Femur (tissue), 1 donor: Measurements from ENCODE around the gene CELF2.
A peak's percentile ranks its signal among the peaks of the same experiment; 100 is the strongest.
"Not testable (repeated sequence)": the region's sequence is repeated elsewhere in the genome, so short reads cannot be mapped to it uniquely, and the experiment has no call there.

Experiments
- DNase-seq: peaks from one replicate; pipeline ENCODE4 v3.0.0-alpha.2; 2017

The CELF2 gene

DNA sequence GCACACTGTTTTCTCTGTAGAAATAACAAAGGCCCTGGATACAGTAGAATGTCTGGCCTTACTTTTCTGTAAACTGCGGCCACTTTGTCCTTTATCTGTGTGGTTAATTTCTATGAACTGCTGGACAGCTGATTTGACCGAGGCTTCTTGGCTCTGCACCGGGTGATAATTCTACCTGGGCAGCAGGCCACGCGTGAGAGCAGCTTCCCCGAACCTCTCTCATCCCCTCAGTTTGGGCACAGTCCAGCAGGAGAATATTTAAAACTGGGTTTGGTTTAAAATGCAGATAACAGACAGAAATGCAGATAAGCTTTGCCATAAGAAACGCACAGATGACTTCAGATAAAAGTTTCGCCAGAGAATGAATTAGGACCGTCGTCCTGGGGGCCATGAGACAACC is 81.0 kb downstream of the CELF2 start:
- peak; percentile 42 for DNase-seq

- DNase-seq, result no peak
Observed at GRCh38 chr10:11104772-11105675, 87.4 kb downstream of the CELF2 start.

DNA sequence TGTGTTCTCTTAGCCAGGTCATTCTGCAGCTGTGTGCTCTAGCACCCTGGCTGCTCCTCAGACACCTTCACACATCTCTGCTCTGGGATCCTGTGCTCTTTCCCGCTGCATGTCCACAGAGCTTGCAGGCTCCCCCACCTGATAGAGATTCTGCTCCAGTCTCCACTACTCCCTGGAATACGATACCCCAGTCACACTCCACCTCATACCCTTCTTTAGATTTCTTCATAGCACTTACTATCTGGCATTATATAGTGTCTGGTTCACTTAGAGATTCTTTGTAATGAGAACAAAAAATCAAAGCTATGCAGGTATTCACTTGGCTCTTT is 88.0 kb downstream of the CELF2 start:
- no peak for DNase-seq

DNA sequence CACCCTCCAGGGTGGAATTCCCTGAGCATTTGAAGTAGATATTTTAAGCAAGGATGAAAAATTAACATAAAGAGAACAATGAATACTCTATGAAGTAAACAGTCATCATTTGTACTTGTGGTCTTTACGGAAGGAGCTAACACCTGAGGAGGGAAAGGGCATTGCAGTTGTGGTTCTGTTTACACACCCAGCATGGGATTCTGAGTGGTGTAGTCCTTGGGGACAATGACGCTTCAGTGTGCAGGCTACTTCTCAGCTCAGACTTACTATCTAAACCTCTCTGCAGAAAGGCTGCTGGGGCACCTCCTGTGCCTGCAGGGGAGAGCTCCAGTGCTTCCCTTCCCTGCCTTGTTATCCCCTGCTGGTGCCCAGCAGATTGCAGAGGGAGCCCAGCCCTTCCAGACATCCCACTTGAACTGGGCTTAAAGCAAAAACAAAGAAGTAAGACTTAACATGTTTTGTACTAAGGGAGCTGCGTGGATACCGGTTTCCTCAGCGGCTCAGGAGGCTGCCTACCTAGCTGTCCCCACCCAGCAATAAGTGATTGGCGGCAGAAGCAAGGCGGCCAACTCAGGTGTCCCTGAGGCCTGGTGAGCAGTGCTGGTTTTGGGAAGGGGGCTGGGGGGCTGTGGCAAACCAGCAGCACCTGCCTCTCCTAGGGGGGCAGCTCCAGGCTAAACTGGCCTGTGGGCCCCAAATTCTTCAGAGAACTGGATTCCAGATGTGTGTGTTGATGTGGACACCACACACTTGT is 89.1 kb downstream of the CELF2 start:
- DNase-seq, result no peak

GRCh38 chr10:11107948-11108347 is 90.3 kb downstream of the CELF2 start:
- no peak for DNase-seq

- no peak for DNase-seq
Observed at GRCh38 chr10:11108356-11108755, 90.7 kb downstream of the CELF2 start.

DNA sequence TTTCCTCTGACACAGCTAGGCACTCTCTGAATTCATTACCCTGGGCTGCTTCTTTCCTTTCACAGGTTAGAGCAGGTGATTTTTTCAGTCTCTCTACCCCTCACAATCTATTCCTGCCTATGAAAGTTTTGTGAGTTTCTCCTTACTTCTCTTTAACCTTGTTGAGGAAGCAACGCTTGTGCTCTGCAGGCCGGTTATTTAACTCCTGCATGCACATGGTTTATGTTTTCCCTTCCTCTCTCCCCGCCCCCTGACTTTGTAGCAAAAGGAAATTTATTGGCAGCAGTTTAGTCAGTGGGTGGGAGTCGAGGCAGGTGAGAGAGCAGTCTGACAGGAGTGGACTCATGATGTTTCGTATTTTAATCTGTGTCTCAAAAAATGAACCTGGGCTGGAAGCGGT is 91.9 kb downstream of the CELF2 start:
- DNase-seq, result no peak

DNA sequence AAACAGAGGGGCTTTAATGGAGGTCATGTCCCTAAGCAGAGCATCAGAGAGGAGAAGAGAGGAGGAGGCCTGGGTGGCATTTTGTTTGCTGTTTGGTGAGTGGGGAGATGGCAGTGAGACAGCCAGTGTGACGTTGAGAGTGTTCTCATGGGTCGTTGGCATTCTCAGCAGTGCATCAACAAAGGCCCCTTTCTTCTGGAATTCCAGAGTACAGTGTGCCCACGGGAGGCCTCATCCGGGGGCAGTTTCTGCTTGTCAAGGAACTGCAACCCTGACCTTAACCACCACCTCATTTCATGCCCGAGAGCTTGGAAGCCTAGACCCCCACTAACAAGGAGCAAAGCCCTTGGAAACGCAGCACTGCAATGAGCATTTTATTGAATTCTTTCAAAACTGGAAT is 92.9 kb downstream of the CELF2 start:
- DNase-seq, result no peak

DNA sequence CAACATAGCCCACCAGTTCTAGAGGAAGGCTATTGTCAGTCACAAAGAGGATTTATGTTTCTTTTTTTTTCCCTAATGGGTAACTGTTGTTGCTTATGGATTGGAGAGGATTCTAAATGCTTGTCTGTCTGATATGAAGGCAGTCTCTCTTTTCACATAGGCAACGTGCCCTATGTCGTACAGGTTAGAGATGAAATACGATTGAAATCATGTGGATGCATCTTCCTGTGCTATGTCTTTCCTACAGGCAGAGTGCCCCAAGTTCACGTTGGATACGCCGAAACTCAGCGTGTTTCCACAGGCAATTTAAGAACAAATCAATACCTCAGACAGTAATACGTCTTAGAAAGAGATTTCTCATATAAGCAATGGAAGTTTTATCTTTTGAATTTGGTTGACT is 93.8 kb downstream of the CELF2 start:
- no peak for DNase-seq

DNA sequence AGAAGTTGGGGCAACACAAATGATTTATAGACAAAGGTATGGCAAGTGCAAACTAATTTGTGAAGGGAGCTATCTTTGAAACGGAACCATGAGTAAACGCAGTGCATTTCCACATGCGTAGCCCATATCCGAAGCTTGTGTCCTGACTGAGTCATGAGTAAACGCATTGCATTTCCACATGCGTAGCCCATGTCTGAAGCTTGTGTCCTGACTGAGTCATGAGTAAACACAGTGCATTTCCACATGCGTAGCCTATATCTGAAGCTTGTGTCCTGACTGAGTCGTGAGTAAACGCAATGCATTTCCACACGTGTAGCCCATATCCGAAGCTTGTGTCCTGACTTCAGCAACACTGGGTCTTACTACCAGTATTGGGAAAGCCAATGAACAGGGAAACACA is 95.0 kb downstream of the CELF2 start:
- no peak for DNase-seq

GRCh38 chr10:11113156-11113555 is 95.5 kb downstream of the CELF2 start:
- DNase-seq, result no peak

DNA sequence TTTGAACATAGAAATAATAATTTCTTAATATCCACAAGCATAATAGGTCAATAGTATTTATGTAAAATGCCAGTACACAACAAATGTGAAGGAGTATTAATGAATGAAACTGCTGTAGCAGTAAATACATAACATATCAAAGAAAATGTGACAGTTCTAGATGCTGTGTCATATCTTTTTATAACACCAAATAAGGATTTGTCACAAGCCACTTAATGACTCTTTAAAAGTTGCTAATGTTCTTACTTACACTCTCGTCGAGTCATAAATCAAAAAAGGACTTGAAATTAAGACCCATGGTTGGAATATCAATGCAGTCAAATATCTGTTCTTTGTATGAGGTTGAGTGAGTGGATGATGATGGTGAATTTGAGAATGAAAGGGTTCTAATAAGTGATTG is 96.6 kb downstream of the CELF2 start:
- DNase-seq, result no peak

- DNase-seq, result no peak
Observed at GRCh38 chr10:11115337-11115736, 97.7 kb downstream of the CELF2 start.

DNA sequence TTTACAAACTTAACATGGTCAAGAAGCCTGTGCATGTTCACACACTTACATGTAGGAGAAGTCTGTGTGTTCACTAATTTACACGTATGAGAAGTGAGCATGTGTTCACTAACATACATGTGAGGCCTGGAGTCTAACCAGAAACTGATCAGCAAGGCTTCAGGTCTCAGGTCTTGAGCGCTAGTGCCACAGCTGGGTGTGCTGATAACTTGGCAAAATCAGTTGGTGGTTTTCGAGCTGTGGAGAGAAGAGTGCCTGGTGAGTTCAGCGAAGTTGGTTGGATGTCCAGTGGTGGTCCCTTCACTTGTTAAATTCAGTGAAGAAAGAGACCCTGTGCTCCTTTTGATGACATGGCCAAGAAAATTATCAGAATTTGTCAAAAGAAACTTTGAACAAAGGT is 98.7 kb downstream of the CELF2 start:
- no peak for DNase-seq

GRCh38 chr10:11116817-11117216 is 99.1 kb downstream of the CELF2 start:
- no peak for DNase-seq

DNA sequence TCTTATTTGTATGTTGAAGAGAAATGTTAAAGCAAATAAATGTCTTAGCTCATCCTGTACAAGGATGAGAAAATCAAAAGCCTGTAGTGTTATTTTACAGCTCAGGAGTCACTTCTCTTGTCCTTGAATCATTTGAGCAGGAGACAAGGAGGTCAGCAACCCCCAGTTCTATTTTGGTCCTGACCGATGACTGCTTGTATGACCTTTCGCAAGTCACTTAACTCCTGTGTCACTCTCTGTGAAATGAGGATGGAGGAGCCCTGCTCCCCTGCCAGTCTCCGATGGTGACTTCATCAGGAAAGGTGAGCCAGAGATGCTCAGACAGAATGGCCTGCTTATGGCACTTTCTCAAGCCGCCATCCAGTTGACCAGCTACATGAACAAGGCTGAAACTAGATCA is 101.0 kb downstream of the CELF2 start:
- DNase-seq, result no peak

DNA sequence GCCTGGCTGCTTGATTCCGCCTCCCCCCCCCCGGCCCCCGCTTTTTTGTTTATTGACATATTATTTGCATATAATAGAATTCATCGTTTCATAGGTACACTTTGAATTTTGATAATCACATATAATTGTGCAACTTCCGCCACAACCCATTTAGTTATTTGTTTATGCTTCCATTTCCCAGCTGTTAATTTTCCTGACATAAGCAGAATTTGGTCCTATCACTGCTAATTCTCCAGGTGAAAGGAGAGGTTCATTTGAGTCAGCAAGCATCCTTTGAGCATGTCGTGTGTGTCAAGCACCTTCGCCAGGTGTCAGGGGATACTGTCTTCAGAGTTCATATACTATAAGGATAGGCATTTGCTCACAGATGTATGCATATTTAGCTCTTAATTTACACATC is 102.2 kb downstream of the CELF2 start:
- no peak for DNase-seq

DNA sequence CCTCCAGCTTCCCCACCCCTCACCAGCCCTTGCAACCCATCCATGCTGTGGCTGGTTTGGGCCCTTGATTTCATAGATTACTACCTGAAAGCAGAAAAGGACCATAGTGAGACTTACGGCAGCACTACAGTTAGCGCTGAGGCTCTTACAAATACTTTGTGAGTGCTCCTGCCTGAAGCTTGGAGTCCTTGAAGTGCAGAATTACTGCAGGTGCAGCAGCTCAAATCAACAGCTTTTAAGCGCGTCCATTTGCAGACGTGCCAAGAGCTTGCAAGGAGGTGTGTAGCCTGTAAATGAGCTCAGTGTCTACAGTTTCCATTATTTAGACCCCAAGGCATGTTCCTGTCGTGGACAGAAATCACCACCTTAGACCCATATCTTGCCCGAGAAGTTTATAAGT is 103.0 kb downstream of the CELF2 start:
- no peak for DNase-seq

DNA sequence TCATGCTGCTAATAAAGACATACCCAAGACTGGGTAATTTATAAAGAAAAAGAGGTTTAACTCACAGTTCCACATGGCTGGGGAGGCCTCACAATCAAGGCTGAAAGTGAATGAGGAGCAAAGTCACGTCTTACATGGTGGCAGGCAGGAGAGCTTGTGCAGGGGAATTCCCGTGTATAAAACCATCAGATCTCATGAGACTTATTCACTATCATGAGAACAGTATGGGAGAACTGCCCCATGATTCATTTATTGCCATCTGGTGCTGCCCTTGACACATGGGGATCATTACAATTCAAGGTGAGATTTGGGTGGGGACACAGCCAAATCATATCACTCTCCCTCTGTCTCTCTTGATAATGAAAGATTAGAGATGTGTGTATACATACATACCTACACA is 106.2 kb downstream of the CELF2 start:
- not testable (repeated sequence) for DNase-seq

- no peak for DNase-seq
Observed at GRCh38 chr10:11125004-11125403, 107.3 kb downstream of the CELF2 start.

DNA sequence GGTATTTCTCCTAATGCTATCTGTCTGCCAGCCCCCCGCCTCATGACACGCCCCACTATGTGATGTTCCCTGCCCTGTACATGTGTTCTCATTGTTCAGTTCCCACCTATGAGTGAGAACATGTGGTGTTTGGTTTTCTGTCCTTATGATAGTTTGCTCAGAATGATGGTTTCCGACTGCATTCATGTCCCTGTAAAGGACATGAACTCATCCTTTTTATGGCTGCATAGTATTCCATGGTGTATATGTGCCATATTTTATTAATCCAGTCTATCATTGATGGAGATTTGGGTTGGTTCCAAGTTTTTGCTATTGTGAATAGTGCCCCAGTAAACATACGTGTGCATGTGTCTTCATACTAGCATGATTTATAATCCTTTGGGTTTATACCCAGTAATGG is 109.3 kb downstream of the CELF2 start:
- DNase-seq, result not testable (repeated sequence)

DNA sequence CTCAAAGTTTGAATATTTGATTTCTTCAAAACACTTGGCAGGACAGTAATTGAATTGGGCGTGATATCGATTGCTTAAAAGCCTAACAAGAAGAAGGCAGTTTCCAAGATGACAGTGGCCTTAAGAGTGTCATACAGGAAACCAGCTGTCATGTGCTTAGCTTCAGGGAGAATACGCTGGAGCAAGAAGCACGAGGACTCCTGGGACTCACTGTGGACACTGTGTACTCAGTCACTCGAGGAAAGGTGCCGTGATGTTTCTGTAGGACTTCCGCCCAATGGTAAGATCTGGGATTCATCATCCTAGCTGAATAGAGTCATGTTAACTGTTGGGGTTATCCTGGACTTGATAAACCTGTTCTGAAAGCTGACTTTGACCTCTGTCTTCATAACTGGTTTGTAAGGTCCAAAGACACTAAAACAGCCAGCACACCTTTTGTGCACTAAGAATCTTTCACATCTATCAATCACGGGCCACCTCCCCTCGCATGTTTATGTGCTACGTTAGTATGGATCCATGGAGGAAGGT is 113.5 kb downstream of the CELF2 start:
- DNase-seq, result no peak

DNA sequence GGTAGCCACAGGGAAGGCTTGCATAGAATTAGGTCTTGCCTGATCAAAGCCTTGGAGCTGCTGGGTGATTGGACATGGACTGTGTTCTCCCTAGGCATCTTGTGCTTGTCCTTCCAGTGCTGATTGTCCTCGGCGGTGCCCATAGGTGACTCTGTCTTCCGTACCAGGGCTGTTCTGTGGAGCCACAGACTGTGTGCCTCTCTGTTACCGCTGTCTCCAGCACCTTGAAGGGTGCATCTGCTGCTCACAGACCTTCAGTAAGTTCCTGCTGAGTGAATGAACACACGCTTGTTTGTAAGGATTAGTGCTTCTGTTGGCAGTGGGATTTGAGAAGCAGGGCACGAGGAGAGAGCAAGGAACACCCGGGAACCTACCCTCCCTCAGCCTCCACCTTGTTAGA is 116.7 kb downstream of the CELF2 start:
- DNase-seq, result no peak

DNA sequence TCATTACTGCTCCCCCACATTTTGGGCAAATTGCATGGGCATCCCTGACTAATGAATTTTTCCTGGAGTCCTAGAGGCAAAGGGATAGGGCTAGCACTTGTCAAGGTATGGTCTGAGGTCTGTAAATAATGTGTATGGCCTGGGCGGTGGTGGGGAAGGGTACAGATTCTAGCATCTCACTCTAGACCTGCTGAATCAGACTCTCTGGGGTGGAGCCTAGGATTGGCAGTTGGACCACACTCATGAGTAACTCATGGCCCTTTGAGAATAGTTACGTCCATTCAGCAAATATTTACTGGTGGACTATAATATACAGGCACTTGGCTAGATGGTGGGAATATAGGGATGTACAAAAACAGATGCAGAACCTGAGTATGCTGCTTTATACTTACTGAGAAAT is 118.0 kb downstream of the CELF2 start:
- no peak for DNase-seq
